ENCODE measurements around the gene YIF1A. TPM values are rescaled to one million over a fixed set of nuclear protein-coding genes. Genes with fewer than 3 reads are reported as not detected.

YIF1A gene
- total and polyA plus RNA-seq, 8 donors = 11.6 to 122 (median 60.9) TPM

- peak; percentile 44 to 70 for DNase-seq
These were observed 3.0 kb upstream of the YIF1A start, which contains the start of gene TMEM151A for GRCh38 chr11:66291706-66292542. TSS of gene TMEM151A (plus strand) at chr11:66291894. CDS start at chr11:66292014, 120 bp downstream.

GRCh38 chr11:66291303-66291705 lies 2.4 kb upstream of the YIF1A start:
- H3K4me1 ChIP-seq = peaks cover 25 to 53% (median 49%) of the 10 kb centered on the region in 4 donors
- DNase-seq = no peak
- no peaks in the 10 kb centered on the region for H3K9me3 ChIP-seq
- peak overlapping the region in 4 of 5 donors; percentile 50 to 72 (median 66) for H3K27ac ChIP-seq
- H3K4me3 ChIP-seq = peak overlapping the region; percentile 54 to 69 (median 55)
- H3K27me3 ChIP-seq = peaks cover 0 to 57% (median 19%) of the 10 kb centered on the region in 3 donors
- intact Hi-C loops (cut with DNase I; ENCODE audit: low total_unique reads) = no loop called here
- WGBS, 5 donors = 8 to 17% (median 12%) methylated on average over 9 to 16 of the region's 16 CpGs
- peaks cover 0 to 8% (median 0%) of the 10 kb centered on the region in 4 donors for H3K36me3 ChIP-seq
- TF ChIP-seq POLR2A (IDR thresholded peaks at IDR 0.05) = no peak
- no peak for TF ChIP-seq EP300 (IDR thresholded peaks at IDR 0.05)
- no peak for TF ChIP-seq CTCF (IDR thresholded peaks at IDR 0.05)
- TF ChIP-seq POLR2AphosphoS5 (IDR thresholded peaks at IDR 0.05) = no peak

More at GRCh38 chr11:66291706-66292542, 3.0 kb upstream of the YIF1A start, which contains the start of gene TMEM151A:
- Histone ChIP-seq H3K4me3 (peak within 1 kb of the TSS; percentile 54 to 69 (median 55)), H3K36me3 (peaks cover 0 to 3% (median 0%) of the 10 kb centered on the region in 4 donors), H3K27ac (peak within 1 kb of the TSS; percentile 50 to 72 (median 61)), H3K9me3 (no peaks in the 10 kb centered on the region), H3K4me1 (peaks cover 25 to 51% (median 45%) of the 10 kb centered on the region in 4 donors), H3K27me3 (peaks cover 0 to 58% (median 19%) of the 10 kb centered on the region in 3 donors)
- TF ChIP-seq CTCF (IDR thresholded peaks at IDR 0.05) = no peak
- no peak for TF ChIP-seq EP300 (IDR thresholded peaks at IDR 0.05)
- TF ChIP-seq POLR2AphosphoS5 (IDR thresholded peaks at IDR 0.05) = no peak
- TF ChIP-seq POLR2A (IDR thresholded peaks at IDR 0.05) = no peak
- WGBS, 5 donors = 1 to 4% (median 1%) methylated on average over 15 to 95 of the region's 95 CpGs
- intact Hi-C loops (cut with DNase I; ENCODE audit: low total_unique reads) = no loop called here

- 60 to 75% (median 74%) methylated on average over 2 of the region's 2 CpGs for WGBS, 5 donors
- H3K27ac ChIP-seq = peak overlapping the region in 2 of 5 donors; percentile 92 to 93
- H3K4me3 ChIP-seq = peak overlapping the region in 2 of 4 donors; percentile 60 to 87
- peaks cover 0 to 12% (median 6%) of the 10 kb centered on the region in 4 donors for H3K36me3 ChIP-seq
- TF ChIP-seq CTCF (IDR thresholded peaks at IDR 0.05) = no peak
- no peak for TF ChIP-seq POLR2AphosphoS5 (IDR thresholded peaks at IDR 0.05)
- TF ChIP-seq POLR2A (IDR thresholded peaks at IDR 0.05) = no peak
- no peak for TF ChIP-seq EP300 (IDR thresholded peaks at IDR 0.05)
- no peak for DNase-seq
- intact Hi-C loops (cut with DNase I; ENCODE audit: low total_unique reads) = no loop called here
- H3K4me1 ChIP-seq = peaks cover 25 to 60% (median 51%) of the 10 kb centered on the region in 4 donors
- H3K27me3 ChIP-seq = peaks cover 0 to 47% (median 19%) of the 10 kb centered on the region in 3 donors
- H3K9me3 ChIP-seq = no peaks in the 10 kb centered on the region
These were observed 1.3 kb upstream of the YIF1A start for GRCh38 chr11:66290330-66290621.

GRCh38 chr11:66289548-66290329 lies 796 bp upstream of the YIF1A start:
- no peaks in the 10 kb centered on the region for H3K9me3 ChIP-seq
- H3K27me3 ChIP-seq = peaks cover 0 to 41% (median 19%) of the 10 kb centered on the region in 3 donors
- peaks cover 25 to 63% (median 51%) of the 10 kb centered on the region in 4 donors for H3K4me1 ChIP-seq
- H3K4me3 ChIP-seq = peak overlapping the region; percentile 60 to 97 (median 80)
- peaks cover 2 to 17% (median 11%) of the 10 kb centered on the region in 4 donors for H3K36me3 ChIP-seq
- DNase-seq = peak; percentile 77 to 94
- intact Hi-C loops (cut with DNase I; ENCODE audit: low total_unique reads) = no loop called here
- WGBS, 5 donors = 6 to 12% (median 10%) methylated on average over 25 to 36 of the region's 36 CpGs
- TF ChIP-seq CTCF (IDR thresholded peaks at IDR 0.05) (no peak), POLR2A (IDR thresholded peaks at IDR 0.05) (no peak), EP300 (IDR thresholded peaks at IDR 0.05) (no peak), POLR2AphosphoS5 (IDR thresholded peaks at IDR 0.05) (no peak)
- peak overlapping the region; percentile 92 to 98 (median 97) for H3K27ac ChIP-seq

All from stomach (tissue), 9 donors.